OCI-LY7 (cell line): ENCODE measurements around the gene FBF1. TPM values are rescaled to one million over a fixed set of nuclear protein-coding genes. Genes with fewer than 3 reads are reported as not detected.

Experiments used
- BruUV-seq: library from RNA; stranded (reverse); fragments of 400-500 nt; replicated peaks from 2 replicates; lab custom pipeline; 2021; lab: Mats Ljungman, UMichigan
- CTCF ChIA-PET: fragments of 300-600 bp; sonication (Branson Sonifier 250); formaldehyde crosslinking; loops from one replicate; lab custom pipeline; 2022; ENCODE audit warnings: antibody characterized with exemption; ENCODE audit not compliant: unreplicated experiment; lab: Charles Lee
- POLR2A ChIA-PET: fragments of 300-600 bp; sonication (Branson Sonifier 250); formaldehyde crosslinking; loops from one replicate; lab custom pipeline; 2022; ENCODE audit warnings: antibody characterized with exemption; lab: Charles Lee
- DNase-seq: peaks from one replicate; pipeline ENCODE4 v3.0.0-alpha.2; 2015; ENCODE audit warnings: low spot score
- H2AFZ ChIP-seq: fragments of 200-600 bp; sonication (generic), shearing (Covaris generic); 2 replicates; pipeline ENCODE4 v1.6.1; 2014; ENCODE audit warnings: mild to moderate bottlenecking, antibody characterized with exemption, low read length, moderate library complexity
- H3K27ac ChIP-seq: fragments of 200-600 bp; sonication (generic); 2 replicates; pipeline ENCODE4 v1.5.1; 2014; ENCODE audit warnings: mixed run types, low read depth, mild to moderate bottlenecking, moderate library complexity, low read length, inconsistent platforms; ENCODE audit not compliant: poor library complexity, severe bottlenecking
- H3K36me3 ChIP-seq: fragments of 200-600 bp; sonication (generic); 2 replicates; pipeline ENCODE4 v1.6.1; 2014; ENCODE audit warnings: mild to moderate bottlenecking, antibody characterized with exemption, low read length, moderate library complexity, mixed read lengths; ENCODE audit not compliant: insufficient read depth
- H3K4me1 ChIP-seq: fragments of 200-600 bp; sonication (generic); 2 replicates; pipeline ENCODE4 v1.5.1; 2014; ENCODE audit warnings: mild to moderate bottlenecking, low read length; ENCODE audit not compliant: insufficient read depth, poor library complexity, severe bottlenecking
- H3K4me2 ChIP-seq: fragments of 200-600 bp; sonication (generic); 2 replicates; pipeline ENCODE4 v1.6.1; 2014; ENCODE audit warnings: mild to moderate bottlenecking, low read length
- H3K4me3 ChIP-seq: fragments of 200-600 bp; sonication (generic); 2 replicates; pipeline ENCODE4 v1.5.1; 2014; ENCODE audit warnings: mild to moderate bottlenecking, low read depth, low read length; ENCODE audit not compliant: poor library complexity, severe bottlenecking
- H3K79me2 ChIP-seq: fragments of 200-600 bp; sonication (generic); 2 replicates; pipeline ENCODE4 v1.6.1; 2016; ENCODE audit warnings: low read depth, mild to moderate bottlenecking, low read length, moderate library complexity, mixed read lengths; ENCODE audit not compliant: insufficient read depth
- H3K9me2 ChIP-seq: fragments of 200-600 bp; sonication (generic); 2 replicates; pipeline ENCODE4 v1.6.1; 2016; ENCODE audit warnings: mild to moderate bottlenecking, low read length, mixed read lengths; ENCODE audit not compliant: insufficient read depth
- H3K9me3 ChIP-seq: fragments of 200-600 bp; sonication (generic); 2 replicates; pipeline ENCODE4 v1.6.1; 2014; ENCODE audit warnings: mild to moderate bottlenecking, mixed run types, low read length, mixed read lengths
- H4K20me1 ChIP-seq: fragments of 200-600 bp; sonication (generic); 2 replicates; pipeline ENCODE4 v1.6.1; 2014; ENCODE audit warnings: mild to moderate bottlenecking, antibody characterized with exemption, low read length, moderate library complexity, mixed read lengths; ENCODE audit not compliant: insufficient read depth
- CTCF ChIP-seq: fragments of 200-600 bp; sonication (generic); conservative IDR thresholded peaks from 2 replicates; pipeline ENCODE4 v1.5.1; 2014; ENCODE audit warnings: mild to moderate bottlenecking, antibody characterized with exemption, low read length, moderate library complexity, mixed read lengths
- EZH2phosphoT487 ChIP-seq: fragments of 200-600 bp; sonication (generic); IDR thresholded peaks from 2 replicates; pipeline ENCODE4 v1.6.1; 2018; ENCODE audit warnings: low read depth, borderline replicate concordance, mild to moderate bottlenecking, mixed run types, antibody characterized with exemption, low read length, moderate library complexity, mixed read lengths
- intact Hi-C: fragments of 100-400 bp; cut with micrococcal nuclease; formaldehyde crosslinking; loops from one replicate; pipeline ENCODE4 v1.10.0; 2022; ENCODE audit not compliant: unreplicated experiment
- total RNA-seq, 2 experiments: library from RNA; depleted of rRNA in 1 of 2; stranded (reverse); fragments of >200 nt in 1 of 2; shearing (Covaris generic) in 1 of 2; gene quantifications; 2 replicates each; pipeline ENCODE4 v1.2.3, GENCODE V29; 2014 to 2022

Gene FBF1
- total RNA-seq, 2 experiments from 2014 or later = 34.6 to 47.9 TPM

GRCh38 chr17:75909812-75910274 lies 31.0 kb downstream of the FBF1 start:
- TF ChIP-seq CTCF (no peak), EZH2phosphoT487 (no peak)
- BruUV-seq = no TSS peak
- POLR2A ChIA-PET = interaction anchor here (0.6 to 3.4 kb wide), 26 partner anchors 9 to 519 kb away, joined by 3 to 17 read pairs (median 4); partner anchors contain the start of genes FBF1 and TRIM65

GRCh38 chr17:75909051-75909811 lies 31.6 kb downstream of the FBF1 start:
- H3K4me2 ChIP-seq = peak overlapping the region; percentile 63
- no peak for TF ChIP-seq EZH2phosphoT487
- no peak for TF ChIP-seq CTCF
- peak overlapping the region; percentile 81 for H2AFZ ChIP-seq
- no peaks in the 10 kb centered on the region for H4K20me1 ChIP-seq
- peak; percentile 87 for DNase-seq
- H3K4me3 ChIP-seq = peak overlapping the region; percentile 1
- peaks cover 2% of the 10 kb centered on the region; the same call in 1 of the 2 replicates for H3K79me2 ChIP-seq
- ChIA-PET POLR2A (interaction anchor here (0.6 to 3.4 kb wide), 25 partner anchors 10 to 593 kb away, joined by 3 to 17 read pairs (median 4); partner anchors contain the start of genes FBF1 and TRIM65), CTCF (interaction anchor here (0.7 to 2.0 kb wide), 7 partner anchors 12 to 110 kb away, joined by 3 to 8 read pairs (median 5); partner anchors contain the start of gene TRIM65)
- intact Hi-C loops = loop anchor here (1.0 to 10.0 kb wide), 4 partner anchors 70 to 356 kb away; partner anchors contain the start of genes ACOX1, EXOC7, TEN1 and UBALD2
- H3K36me3 ChIP-seq = no peaks in the 10 kb centered on the region
- no TSS peak for BruUV-seq
- no peaks in the 10 kb centered on the region for H3K9me2 ChIP-seq
- H3K27ac ChIP-seq = peak overlapping the region; percentile 75
- H3K9me3 ChIP-seq = no peaks in the 10 kb centered on the region
- H3K4me1 ChIP-seq = peaks cover 46% of the 10 kb centered on the region

More at GRCh38 chr17:75909812-75910274, 31.0 kb downstream of the FBF1 start:
- intact Hi-C loops = loop anchor here (1.0 to 10.0 kb wide), 4 partner anchors 69 to 355 kb away; partner anchors contain the start of genes ACOX1, EXOC7, TEN1 and UBALD2
- peak overlapping the region; percentile 81 for H2AFZ ChIP-seq
- H3K4me3 ChIP-seq = peak overlapping the region; percentile 1
- CTCF ChIA-PET = interaction anchor here (0.7 to 2.0 kb wide), 10 partner anchors 13 to 109 kb away, joined by 3 to 8 read pairs (median 4); partner anchors contain the start of genes FBF1 and TRIM65
- no peaks in the 10 kb centered on the region for H3K9me2 ChIP-seq
- H3K4me2 ChIP-seq = peak overlapping the region; percentile 63
- H3K79me2 ChIP-seq = no peaks in the 10 kb centered on the region
- no peaks in the 10 kb centered on the region for H4K20me1 ChIP-seq
- peak overlapping the region; percentile 75 for H3K27ac ChIP-seq
- H3K9me3 ChIP-seq = no peaks in the 10 kb centered on the region
- DNase-seq = no peak
- no peaks in the 10 kb centered on the region for H3K36me3 ChIP-seq
- H3K4me1 ChIP-seq = peaks cover 46% of the 10 kb centered on the region
